HG02885 (cell line): Measurements from ENCODE around the gene INKA2.

ENCODE experiments used
- ATAC-seq: cut with Tn5 transposase; IDR thresholded peaks from one replicate; pipeline ENCODE4 v1.9.1; 2021; ENCODE audit warnings: mild to moderate bottlenecking; ENCODE audit not compliant: unreplicated experiment, poor library complexity

Gene INKA2

DNA sequence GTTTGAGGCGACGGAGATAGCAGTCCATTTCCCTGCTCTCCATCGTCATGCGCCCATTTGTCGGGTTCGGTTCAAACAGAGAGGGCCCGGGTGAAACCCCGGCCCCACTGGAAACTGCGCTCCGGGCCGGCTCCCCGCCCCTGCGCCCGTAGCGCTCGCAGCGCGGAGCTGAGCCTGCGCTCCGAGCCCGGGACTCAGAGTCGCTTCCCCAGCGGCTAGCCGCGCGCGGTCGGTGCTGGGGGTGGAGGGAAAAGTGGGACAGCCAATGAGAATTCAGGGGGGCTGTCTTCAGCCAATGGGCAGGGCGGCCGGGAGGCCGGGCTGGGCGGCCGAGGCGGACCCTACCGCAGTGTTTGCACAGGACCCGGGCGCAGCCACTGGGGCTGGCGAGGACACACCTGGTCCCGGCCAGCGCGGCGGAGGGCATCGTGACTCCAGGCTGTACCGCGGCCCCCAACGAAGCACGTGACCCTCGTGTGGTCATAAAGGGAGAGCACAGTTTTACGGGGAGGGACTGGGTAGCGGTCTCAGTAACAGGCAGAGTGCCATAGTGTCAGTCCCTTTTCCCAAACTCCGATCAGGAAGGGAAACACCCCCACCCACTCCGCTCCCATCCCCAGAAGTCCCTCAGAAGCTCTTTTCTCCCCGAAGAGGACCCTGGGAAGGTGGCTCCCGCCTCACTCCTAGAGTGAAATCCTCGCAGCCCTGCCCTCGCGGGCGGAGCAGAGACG is at the start of gene INKA2:
TSS of gene INKA2 (minus strand) at position 202 of the 731 bp plus-strand sequence. CDS start at position 49, 153 bp downstream.
- peak; percentile 91 for ATAC-seq

GRCh38 chr1:111786669-111787207 is 47.5 kb upstream of the INKA2 start:
- ATAC-seq = no peak

DNA sequence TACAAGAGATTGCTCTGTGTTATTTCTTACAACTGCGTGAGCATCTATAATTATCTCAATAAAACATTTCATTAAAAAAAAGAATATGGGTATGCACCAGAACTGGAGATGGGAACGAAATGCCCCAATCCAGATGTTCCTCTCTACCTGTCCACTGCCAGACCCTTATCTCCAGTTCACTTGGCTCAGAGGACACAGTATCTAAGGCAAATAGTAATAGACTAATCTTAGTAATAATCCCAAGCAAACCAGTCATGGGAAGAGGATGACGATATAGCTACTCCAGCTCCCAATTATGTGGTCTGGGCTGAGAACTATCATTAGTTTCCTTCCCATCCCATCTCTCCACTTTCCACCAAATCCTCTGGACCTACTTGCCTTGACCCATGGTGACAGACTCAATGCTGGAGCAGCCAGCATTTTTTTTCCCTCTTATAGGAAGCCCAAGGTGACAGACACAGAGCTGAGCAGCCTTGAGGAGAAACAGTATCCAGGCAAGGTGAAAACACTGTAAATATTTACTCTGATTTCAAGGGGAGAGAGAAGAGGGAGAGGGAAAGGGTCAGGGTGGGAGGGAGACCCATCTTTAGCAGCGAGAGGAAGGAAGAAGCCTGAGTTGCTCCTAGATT is 45.2 kb upstream of the INKA2 start:
- ATAC-seq = no peak

GRCh38 chr1:111779546-111779945 is 40.4 kb upstream of the INKA2 start:
- ATAC-seq = no peak

DNA sequence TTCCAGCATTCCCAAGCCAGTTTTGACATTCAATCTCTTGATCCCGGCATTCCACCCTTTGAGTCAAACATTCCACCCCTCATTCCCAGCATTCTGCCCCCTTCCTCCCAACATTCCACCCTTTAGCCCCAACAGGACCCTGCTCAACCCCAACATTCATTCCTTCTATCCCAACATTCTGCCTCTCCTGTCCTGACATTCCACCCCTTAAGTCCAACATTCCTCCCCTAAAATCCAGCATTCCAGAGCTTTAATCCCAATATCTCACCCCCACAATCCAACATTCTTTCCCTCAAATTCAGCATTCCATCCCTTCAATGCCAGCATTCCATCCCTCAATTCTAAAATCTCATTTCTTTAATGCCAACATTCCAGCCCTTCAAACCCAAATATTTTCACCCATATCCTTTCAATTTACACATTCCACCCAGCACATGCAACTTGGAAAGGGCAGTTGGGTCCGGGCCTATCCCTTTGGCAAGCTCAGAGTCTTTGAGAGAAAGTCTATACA is 39.4 kb upstream of the INKA2 start:
- ATAC-seq = no peak

DNA sequence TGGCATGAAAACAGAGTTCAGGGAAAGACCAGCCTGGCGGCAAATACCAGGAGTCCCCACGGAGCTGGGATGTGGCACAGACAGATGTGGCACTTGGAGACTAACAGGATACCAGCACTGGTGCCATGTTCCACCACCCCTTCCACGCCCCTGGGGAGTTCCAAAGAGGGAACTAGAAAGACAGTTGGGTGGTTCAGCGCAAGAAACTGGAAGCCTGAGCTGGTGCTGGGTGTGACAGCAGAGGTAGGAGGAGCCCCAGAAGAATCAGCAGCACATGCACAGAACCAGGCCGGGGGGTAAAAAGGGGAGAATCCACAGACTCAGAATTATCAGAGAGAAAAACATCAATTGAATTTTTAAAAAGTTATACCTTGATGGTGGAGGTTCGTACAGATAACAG is 38.9 kb upstream of the INKA2 start:
- no peak for ATAC-seq

DNA sequence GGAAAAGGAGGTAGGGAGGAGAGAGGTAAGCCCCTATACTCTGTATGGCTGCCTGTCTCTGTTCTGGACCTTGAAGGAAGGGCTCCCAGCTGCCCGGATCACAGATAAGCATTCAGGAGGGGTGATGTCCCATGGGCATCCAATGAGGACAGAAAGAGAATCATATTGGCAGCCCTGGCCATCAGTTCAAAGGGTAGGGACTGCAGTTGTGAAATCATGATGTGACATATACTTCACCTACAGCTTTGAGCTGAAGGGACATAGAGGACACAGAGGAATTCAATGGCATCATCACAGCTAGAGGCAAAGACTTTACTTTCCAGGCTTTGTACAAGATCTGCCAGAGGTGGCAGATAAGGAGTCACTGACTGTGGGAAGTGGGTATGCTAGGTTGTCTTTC is 38.1 kb upstream of the INKA2 start:
- ATAC-seq = no peak

DNA sequence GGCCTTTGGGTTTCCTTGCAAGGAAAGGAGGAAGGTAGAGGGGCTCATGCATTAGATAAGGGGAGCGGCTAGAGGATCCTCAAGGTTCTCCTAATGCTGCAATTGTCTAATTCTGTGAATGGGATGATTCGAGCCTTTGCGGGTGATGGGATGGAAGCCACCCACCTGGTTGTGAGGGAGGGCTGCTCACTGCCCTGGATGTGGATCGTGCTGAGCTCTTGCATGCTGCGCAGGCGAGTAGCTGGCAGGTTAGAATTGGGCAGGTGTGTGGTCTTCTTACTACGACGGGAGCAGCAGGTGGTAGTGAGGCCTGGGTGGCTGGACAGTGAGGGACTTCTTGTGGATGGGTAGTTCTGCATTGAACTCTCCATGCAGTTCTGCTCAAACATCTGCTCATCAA is 37.7 kb upstream of the INKA2 start:
- no peak for ATAC-seq

DNA sequence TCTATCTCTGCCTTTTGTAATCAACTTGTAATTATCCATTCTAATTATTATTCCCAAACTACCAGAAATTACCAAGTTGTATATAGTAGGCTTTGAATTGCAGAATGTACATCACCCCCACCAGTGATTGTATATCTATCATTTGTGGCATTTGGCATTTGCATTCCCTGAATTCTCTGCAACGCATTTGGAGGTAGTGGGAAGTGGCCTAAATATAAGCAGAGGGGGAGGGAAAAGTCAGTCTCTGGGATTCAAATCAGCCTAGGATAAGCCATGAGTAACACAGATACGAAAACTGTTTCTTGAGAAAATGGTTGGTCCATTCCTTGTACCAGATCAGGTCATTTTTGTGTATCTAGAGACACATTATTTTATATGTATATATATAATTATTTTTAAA is 37.2 kb upstream of the INKA2 start:
- no peak for ATAC-seq

DNA sequence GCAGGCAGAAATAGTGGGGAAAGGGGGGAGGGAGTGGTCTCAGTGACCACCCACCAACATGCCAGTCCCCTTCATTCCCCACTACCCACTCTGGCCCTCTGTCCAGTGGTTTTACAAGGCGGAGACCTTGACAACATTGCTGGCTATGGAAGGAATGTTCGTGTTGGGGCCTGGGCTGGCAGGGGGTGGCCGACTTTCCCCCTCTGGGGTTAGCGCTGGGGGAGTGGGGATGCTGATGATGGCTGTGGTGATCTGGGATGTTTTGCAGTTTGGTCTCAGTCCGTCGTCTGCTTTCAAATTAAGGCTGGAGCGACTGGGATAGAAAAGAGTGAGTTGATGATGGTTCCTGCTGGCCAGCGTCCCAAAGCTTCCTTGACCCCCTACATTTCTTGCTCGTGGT is 36.8 kb upstream of the INKA2 start:
- no peak for ATAC-seq

- ATAC-seq = no peak
These were observed 31.7 kb upstream of the INKA2 start for GRCh38 chr1:111770916-111771315.

DNA sequence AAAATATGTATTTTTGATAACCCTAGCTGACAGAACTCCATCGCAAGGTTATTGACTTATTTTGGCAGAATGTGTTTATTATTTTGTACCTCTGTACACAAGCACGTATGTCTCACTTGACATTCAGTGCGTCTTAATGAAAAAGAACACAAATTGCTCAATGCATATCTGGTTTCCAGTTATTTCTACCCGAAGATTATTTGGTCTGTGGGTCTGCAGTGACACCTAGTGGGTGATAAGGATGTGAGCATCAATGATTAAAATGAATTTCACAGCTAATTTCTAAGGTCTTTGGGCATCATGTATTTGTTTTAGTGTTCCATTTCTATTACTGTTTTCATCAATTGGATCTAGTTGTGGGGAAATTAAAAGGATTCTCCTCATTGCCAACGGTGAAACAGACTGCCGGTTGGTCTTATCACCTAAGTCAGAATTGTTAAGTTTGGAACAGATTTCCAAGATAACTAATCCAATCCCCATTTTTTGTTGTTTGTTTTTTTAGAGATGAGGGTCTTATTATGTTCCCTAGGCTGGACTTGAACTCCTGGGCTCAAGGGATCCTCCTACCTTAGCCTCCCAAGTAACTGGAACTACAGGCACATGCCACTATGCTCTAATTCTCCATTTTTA is 30.4 kb upstream of the INKA2 start:
- no peak for ATAC-seq

DNA sequence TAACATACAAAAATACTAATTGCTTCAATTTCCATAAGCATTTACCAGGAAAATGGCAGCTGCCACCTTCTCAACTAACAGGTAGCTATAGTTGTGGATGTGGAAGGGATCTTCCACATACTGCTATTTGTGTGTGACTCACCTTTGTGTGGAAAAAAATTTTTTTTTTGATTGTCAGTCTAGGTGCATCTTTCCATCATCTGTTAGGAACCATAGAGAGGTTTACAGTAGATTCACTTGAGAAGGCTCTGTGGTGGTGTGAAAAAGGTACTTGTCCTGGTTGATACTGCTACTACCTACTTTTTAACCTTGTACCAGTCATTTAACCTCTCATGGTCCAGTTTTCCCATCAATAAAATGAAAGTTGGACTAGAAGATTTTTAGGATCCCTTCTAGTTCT is 29.4 kb upstream of the INKA2 start:
- no peak for ATAC-seq

- ATAC-seq = no peak
These were observed 28.8 kb upstream of the INKA2 start for GRCh38 chr1:111768023-111768422.

DNA sequence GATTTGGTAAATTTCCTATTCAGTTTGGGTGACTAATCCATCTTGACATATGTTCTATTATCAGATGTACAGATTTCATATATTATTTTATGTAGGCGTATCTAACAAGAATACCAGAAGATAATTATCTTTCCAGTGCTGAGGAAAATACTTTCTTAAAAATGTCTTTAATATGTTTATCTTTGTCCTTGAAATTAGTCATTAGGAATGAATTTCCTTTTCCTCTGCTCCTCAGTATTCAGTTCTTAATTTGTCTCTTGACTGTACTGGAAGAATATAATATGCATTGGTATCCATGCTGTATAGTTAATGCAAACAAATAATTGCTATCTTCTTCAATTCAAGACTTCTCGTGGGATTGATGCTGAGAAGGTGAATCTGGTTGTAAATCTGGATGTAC is 23.1 kb upstream of the INKA2 start:
- no peak for ATAC-seq

- no peak for ATAC-seq
These were observed 22.5 kb upstream of the INKA2 start for GRCh38 chr1:111761717-111762116.

- ATAC-seq = no peak
These were observed 19.2 kb upstream of the INKA2 start for GRCh38 chr1:111758373-111758772.

- ATAC-seq = peak; percentile 23
These were observed 16.9 kb upstream of the INKA2 start for GRCh38 chr1:111756124-111756513.

DNA sequence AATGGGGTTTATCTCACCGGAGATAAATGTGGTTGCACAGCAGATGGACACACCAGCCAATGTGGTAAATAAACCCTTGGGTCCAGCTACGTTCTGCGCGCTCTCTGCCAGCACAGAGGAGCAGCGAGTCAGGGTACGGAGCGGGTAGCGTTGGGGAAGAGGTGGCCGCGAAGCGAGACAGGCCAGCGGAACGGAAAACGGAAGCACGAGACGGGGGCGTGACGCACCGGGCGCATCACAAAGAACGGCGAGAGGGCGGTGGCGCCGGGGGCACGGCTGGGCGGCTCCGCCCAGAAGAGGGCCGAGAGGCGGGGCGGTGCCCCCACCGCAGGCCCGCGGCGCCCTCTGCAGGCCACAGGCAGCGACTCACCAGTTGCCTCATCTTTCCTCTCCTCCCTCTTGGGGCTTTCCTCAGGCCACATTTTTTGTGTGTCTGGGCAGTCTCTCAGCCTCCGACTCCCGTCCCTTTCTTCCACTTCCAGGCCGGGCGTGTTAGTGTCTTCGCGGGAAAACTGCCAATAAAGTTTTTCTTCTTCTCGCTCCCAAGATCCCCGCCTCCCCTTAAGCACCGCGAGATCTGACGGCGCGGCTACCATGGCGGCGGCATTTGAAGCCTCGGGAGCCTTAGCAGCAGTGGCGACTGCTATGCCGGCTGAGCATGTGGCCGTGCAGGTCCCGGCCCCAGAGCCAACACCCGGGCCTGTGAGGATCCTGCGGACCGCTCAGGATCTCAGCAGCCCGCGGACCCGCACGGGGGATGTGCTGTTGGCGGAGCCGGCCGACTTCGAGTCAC is 16.3 kb upstream of the INKA2 start, which contains the start of gene DDX20:
TSS of gene DDX20 (plus strand) at position 571 of the 793 bp plus-strand sequence. CDS start at position 595, 24 bp downstream.
- ATAC-seq = peak; percentile 91

DNA sequence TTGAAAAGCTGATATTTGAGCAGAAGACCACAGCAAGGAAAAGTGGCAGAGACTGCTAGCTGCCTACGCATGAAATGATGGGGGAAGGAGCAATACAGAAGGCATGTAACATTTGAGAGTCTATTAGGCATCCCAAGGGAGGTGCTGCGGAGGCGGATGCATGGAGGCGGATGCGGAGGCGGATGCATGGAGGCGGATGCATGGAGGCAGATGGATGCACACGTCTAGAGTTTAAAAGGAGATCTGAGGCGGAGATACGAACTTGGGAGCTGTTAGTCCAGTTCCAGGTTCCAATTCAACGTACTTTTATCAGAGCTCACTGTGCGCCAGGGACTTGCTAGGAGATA is 15.8 kb upstream of the INKA2 start:
- peak; percentile 1 for ATAC-seq
